ENCODE results near the gene CCSER1.
A peak's percentile ranks its signal among the peaks of the same experiment; 100 is the strongest.

Gene CCSER1

GRCh38 chr4:90582087-90582486 is 454.9 kb downstream of the CCSER1 start:
- DNase-seq (ENCODE audit: low read depth): no peak
- H3K4me3 ChIP-seq (ENCODE audit: low read length): no peak overlapping the region
- TF ChIP-seq CTCF (conservative IDR thresholded peaks at IDR 0.05; ENCODE audit: low read depth, low read length): no peak

GRCh38 chr4:90584051-90584450 is 456.9 kb downstream of the CCSER1 start:
- no peak overlapping the region for H3K4me3 ChIP-seq (ENCODE audit: low read length)
- no peak for TF ChIP-seq CTCF (conservative IDR thresholded peaks at IDR 0.05; ENCODE audit: low read depth, low read length)
- DNase-seq (ENCODE audit: low read depth): peak; percentile 21

- no peak for DNase-seq (ENCODE audit: low read depth)
- TF ChIP-seq CTCF (conservative IDR thresholded peaks at IDR 0.05; ENCODE audit: low read depth, low read length): no peak
- no peak overlapping the region for H3K4me3 ChIP-seq (ENCODE audit: low read length)
Measured at GRCh38 chr4:90585961-90586360, 458.8 kb downstream of the CCSER1 start.

- no peak for TF ChIP-seq CTCF (conservative IDR thresholded peaks at IDR 0.05; ENCODE audit: low read depth, low read length)
- no peak overlapping the region for H3K4me3 ChIP-seq (ENCODE audit: low read length)
- DNase-seq (ENCODE audit: low read depth): no peak
Measured at GRCh38 chr4:90586799-90587198, 459.6 kb downstream of the CCSER1 start.

GRCh38 chr4:90597927-90598326 is 470.7 kb downstream of the CCSER1 start:
- no peak for TF ChIP-seq CTCF (conservative IDR thresholded peaks at IDR 0.05; ENCODE audit: low read depth, low read length)
- no peak overlapping the region for H3K4me3 ChIP-seq (ENCODE audit: low read length)
- DNase-seq (ENCODE audit: low read depth): no peak

- DNase-seq (ENCODE audit: low read depth): no peak
- no peak for TF ChIP-seq CTCF (conservative IDR thresholded peaks at IDR 0.05; ENCODE audit: low read depth, low read length)
- no peak overlapping the region for H3K4me3 ChIP-seq (ENCODE audit: low read length)
Measured at GRCh38 chr4:90598741-90599140, 471.5 kb downstream of the CCSER1 start.

- no peak for TF ChIP-seq CTCF (conservative IDR thresholded peaks at IDR 0.05; ENCODE audit: low read depth, low read length)
- no peak overlapping the region for H3K4me3 ChIP-seq (ENCODE audit: low read length)
- no peak for DNase-seq (ENCODE audit: low read depth)
Measured at GRCh38 chr4:90602726-90603125, 475.5 kb downstream of the CCSER1 start.
